NCI-H2196 (cell line): ENCODE measurements around the gene MYO1A.

Source experiments
- DNase-seq: peaks from one replicate; lab custom pipeline; 2025; ENCODE audit not compliant: unreplicated experiment; lab: John Stamatoyannopoulos, UW

Gene MYO1A

DNA sequence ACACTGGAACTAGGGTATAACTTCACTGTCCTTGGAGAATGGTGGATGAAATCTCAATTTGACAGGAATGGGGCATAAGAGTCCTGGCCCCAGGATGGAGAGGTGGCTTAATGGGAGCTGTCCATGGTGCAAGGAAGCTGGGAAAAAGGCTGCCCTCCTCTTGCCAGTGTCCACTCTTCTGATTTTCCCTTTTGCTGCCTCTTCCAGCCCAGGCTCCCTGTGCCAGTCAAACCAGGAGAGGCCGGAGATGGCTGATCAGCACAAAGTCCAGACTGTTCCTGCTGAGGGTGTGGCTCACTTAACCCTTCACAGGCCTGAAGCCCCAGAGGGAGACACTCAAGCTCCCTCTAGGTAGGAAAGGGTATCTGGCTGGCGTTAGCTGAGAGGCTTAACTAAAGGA lies at the start of gene MYO1A:
TSS of gene MYO1A (minus strand) at position 240 of the 400 bp plus-strand sequence. CDS start 1,806 bp downstream, outside the sequence.
- DNase-seq = no peak

DNA sequence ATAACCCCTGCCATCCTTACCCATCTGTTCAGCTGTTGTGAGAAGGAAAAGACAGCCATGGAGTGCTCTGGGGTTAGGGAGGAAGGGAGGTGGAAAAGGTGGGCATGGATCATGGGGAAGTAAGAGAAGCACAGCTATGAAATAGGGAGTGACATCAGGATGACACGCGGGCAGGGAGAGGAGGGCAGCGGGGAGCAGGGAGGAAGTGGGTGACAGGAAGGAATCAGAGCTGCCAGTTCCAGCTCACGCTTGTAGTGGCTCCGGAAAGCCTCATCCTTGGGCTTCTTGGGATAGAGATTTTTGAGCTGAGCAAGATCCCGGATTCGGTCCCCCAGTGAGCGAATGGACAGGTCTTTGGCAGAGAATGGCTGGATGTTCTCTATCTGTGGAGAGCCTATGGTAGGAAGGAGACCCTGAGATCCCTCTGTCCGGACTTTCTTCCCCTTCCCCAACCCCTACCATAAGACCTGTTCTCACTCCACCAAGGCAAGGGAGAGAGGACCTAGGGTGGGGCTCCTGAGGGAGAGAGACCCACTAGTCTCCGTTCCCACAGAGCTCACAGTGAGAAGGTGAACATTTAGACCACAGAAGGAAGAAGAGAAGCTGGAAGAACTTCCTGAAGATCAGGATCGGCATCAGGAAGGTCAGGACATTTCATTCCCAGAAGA lies 49.3 kb upstream of the MYO1A start:
- DNase-seq = no peak

DNA sequence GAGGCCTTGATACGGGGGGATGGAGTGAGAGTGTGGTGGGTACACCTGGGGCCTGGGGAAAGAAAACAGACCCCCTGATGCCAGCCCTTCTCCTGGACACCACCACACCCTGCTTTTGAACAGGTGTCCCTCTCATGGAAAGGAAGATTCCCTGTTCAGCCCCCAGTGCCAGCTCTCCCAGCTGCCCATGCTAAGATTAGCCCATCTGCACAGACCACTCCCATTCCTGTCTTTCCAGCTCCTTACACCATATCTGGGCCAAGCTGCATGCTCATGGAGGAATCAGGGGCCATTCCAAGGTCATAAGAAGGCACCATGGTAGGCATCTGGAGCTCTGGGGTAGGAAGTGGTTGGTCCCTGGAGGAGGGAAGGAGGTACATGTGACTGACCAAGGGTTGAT lies 48.6 kb upstream of the MYO1A start:
- no peak for DNase-seq

DNA sequence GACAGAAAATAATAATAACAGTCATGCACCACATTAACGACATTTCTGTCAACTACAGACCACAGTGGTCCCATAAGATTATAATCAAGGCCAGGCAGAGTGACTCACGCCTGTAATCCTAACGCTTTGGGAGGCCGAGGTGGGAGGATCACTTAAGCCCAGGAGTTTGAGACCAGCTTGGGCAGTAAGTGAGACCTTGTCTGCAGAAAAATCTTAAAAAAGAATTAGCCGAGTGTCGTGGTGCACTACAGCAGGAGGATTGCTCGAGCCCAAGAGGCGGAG lies 47.6 kb upstream of the MYO1A start:
- DNase-seq = no peak

DNA sequence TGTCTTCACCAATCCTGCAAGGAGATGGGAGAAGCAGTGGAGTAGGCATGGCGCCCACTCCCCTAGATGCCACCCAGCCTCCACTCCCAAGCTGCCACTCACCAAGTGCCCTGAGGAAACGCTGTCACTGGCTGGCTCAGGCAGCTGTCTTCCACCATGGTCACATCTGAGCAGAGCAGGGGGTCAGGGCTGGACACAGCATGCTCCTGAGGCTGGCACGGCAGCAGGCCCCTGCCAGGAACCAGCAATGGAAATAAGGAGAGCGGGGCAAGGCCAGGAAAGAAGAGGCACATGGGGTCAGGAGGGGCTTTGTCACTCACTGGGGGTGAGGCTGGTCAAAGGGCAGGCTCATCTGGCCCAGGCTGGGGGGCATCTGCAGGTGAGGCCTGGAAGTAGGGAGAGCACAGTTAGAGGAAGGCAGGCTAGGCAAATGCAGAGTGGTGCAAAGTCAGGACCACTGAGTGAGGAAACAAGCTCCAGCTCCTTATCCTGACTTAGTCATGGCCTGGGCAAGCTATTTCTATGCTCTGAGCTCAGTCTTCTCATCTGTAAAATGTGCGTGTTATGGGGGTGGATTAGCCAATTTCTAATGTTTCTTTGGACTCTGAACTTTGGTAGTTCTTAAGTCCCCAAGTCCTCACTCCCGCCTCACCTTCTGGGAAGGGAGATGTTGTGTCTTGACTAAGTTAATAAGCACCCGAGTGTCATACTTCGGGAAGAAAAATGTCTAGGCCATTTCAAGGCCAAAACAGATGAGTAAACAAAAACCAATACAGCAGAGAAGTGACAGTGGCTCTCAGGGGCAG lies 47.0 kb upstream of the MYO1A start:
- DNase-seq = no peak

DNA sequence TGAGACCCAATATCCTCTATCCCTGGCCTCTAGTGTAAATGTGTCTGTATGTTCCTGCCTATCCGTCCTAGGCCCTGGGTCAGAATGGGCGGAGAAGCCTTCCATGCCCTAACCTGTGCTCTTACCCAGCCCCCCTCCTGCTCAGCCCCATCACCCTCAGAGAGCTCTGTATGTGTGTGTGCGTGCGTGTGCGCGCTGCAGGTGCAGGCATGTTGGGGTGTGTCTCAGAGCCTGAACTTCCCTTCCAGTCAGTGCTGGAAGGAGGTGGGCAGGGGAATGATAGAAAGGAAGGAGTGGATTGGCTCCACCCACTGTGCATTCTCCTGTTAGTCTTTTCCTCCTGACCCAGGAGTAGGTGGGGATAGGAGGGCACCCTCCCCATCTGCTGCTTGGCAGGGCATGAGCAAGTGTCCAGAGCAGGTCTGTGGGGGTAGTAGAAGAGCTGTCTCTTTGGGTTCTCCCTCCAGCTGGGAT lies 46.2 kb upstream of the MYO1A start:
- DNase-seq = peak; percentile 63

DNA sequence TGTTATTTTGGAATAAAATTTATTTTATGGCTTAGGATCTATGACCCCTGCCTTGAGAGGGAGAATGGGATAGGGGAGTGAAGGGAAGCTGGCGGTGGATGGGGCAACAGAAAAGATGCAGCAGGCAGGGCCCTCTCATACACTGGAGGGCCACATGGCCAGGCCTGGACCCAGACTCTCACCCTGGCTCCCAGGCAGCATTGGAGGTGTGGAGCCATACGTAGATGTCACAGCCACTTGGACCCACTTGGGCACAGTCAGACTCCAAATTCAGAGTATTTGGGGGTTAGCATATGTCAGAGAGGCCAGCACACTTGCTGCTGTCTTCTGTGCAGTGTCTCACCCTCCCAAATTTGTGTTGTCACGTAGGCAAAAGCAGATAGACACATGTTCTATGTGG lies 45.5 kb upstream of the MYO1A start:
- no peak for DNase-seq

DNA sequence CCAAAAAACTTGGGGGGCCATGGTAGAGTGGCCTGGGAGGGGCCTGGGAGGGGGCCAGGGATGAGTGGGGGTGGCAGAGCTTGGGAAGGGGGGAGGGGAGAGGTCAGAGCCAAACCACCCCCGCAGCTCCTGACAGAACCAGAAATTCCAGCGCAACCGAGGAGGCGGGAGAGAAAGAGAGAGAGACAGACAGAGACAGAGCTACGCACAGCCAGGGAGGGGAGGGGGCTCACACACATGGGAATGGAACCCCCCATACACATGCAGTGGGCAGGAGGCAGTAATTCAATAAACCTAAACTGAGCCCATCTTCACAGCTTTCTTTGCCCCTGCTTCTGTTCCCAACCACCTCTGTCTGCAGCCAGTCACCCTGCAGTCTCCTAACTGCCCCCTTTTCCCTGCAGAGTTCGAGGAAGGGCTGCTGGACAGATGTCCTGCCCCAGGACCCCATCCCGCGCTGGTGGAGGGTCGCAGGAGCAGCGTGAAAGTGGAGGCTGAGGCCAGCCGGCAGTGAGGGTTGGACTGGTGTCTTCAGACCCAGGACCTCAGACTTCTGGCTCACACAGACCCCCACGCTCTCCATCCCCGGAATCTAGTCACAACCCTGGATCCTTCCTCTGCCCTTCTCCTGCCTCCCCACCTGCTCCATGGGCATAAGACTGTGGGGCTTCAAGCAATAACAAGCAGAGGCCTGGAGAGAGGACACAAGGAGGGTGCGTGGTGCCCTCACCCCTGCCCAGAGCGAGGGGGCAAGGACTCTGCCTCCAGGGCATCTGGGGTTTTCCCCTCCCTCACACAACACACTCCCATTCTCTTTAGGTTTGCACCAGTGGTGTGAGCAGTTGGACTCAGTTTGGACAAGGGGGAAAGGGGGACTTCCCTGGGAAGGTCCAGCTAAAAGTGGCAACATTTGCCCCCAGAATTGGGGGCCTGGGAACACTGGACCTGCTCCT lies 44.6 kb upstream of the MYO1A start:
- no peak for DNase-seq

DNA sequence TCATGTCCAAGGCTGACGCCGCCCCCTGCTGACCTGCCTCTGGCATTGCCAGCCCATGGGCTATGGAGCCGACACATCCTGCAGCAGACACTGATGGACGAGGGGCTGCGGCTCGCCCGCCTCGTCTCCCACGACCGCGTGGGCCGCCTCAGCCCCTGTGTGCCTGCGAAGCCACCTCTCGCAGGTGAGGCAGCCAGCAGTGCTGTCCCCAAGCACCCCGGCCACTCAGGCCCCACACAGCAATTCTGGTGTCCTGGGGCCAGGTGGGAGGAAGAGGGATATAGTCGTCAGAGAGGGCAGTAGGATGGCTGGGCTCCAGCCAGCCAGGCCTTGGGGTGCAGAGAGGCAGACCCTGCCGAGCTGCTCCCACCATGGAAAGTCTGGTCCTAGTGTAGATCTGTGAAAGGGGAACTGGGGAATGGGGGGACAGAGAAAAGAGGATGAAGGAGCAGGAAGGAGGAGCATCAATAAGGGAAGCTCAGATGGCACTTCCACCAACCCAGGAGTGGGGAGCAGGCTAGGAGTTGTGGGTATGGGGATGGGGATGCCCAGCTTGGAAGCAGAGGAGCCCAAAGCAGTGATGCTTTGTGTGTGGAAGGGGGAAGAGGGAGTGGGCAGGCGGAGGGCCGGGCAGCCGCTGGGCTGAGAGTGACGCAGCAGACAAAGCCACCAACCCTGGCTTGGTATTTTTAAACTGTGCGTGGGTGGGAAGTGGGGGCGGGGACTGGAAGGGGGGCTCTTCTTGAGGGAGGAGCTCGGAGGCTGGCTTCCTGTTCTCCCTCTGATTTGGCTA lies 43.7 kb upstream of the MYO1A start:
- DNase-seq = no peak

DNA sequence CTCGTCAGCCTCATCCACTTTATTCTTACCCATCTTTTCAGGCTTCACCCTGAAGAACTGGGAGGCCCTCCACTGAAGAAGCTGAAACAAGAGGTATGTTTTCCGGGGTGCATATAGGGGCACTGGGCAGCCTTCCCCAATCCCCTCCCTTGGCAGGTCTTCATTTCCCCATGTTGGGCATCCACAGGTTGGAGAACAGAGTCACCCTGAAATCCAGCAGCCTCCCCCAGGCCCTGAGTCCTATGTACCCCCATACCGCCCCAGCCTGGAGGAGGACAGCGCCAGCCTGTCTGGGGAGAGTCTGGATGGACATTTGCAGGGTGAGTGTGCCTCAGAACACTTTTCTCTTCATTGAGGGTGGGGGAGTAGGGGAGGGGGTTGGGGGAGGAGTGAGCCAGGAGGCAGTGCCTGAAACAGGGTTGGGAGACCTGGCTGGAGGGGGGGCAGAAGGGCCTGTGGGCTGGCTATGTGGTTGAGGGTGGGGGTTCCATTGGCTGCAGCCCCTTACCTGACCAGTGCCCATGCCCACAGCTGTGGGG lies 43.0 kb upstream of the MYO1A start:
- no peak for DNase-seq

DNA sequence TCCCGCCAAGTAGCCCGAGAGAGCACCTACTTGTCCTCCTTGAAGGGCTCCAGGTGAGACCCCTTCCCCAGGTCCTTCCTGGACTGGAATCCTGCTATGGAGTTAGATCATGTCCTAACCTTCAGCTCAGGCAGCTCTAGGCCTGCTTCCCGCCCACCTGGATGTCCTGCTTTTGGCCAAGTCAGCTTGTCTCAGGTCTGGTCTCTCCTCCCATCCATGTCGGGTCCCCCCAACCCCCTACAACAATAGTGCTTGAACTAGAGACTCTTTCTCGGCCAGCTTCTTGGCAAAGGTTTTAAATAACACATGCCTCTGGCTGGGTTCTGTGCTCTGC lies 42.6 kb upstream of the MYO1A start:
- DNase-seq = no peak

DNA sequence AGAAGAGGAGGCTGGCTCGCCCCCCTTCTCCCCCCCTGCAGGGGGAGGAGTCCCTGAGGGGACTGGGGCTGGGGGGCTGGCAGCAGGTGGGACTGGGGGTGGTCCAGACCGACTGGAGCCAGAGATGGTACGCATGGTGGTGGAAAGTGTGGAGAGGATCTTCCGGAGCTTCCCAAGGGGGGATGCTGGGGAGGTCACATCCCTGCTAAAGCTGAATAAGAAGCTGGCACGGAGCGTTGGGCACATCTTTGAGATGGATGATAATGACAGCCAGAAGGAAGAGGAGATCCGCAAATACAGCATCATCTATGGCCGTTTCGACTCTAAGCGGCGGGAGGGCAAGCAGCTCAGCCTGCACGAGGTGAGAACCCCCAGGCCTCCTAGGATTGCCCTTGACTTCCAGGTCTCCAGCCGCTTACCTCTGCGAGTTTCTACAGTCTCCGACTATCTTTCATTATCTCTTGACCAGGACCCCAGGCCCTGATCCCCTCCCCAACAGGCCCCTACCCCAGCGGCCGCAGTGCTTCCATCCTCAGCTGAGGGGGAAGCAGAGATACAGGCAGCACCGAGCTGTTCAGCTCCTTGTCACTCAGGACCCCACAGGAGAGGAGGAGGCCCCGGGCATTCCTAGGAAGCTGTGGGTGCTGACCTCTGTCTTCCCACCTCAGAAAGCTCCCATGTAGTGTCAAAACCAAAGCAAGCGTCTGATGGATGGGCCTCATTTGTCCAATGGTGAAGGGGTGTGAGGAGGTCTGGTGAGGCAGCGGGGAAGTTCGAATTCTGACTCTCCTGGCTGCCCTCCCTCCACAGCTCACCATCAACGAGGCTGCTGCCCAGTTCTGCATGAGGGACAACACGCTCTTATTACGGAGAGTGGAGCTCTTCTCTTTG lies 42.0 kb upstream of the MYO1A start:
- DNase-seq = no peak

DNA sequence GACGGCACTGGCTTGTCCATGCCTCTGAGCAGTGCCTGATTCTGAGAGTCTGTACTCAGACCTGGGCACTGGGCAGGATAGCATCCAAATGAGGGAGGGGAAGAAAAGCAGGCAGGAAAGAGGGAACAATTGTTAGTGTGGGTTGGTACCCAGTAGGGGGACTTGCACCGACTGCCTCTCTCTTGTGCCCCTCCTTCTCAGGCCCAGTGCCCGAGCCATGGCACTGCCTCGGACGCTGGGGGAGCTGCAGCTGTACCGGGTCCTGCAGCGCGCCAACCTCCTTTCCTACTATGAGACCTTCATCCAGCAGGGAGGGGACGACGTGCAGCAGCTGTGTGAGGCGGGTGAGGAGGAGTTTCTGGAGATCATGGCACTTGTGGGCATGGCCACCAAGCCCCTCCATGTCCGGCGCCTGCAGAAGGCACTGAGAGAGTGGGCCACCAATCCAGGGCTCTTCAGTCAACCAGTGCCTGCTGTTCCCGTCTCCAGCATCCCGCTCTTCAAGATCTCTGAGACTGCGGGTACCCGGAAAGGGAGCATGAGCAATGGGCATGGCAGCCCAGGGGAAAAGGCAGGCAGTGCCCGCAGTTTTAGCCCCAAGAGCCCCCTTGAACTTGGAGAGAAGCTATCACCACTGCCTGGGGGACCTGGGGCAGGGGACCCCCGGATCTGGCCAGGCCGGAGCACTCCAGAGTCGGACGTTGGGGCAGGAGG lies 41.2 kb upstream of the MYO1A start:
- DNase-seq = no peak

DNA sequence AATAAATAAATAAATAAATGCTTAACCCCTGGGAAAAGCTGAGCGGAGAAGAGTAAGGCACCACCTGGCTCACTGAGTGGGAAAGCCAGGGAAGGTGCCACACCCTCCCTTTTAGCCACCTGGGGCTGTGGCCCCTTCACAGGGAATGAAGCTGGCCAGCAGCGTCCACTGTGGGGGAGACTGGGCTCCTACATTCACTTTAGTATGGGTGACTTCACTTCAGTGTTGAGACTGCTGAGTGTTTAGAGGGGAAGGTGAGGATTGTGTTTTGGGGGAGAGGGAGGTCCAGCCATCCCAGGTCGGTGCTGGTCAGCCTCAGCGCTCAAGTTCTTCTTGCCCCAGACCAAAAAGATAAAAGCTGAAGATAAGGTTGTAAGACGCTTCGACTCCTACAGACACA lies 40.6 kb upstream of the MYO1A start:
- DNase-seq = no peak

DNA sequence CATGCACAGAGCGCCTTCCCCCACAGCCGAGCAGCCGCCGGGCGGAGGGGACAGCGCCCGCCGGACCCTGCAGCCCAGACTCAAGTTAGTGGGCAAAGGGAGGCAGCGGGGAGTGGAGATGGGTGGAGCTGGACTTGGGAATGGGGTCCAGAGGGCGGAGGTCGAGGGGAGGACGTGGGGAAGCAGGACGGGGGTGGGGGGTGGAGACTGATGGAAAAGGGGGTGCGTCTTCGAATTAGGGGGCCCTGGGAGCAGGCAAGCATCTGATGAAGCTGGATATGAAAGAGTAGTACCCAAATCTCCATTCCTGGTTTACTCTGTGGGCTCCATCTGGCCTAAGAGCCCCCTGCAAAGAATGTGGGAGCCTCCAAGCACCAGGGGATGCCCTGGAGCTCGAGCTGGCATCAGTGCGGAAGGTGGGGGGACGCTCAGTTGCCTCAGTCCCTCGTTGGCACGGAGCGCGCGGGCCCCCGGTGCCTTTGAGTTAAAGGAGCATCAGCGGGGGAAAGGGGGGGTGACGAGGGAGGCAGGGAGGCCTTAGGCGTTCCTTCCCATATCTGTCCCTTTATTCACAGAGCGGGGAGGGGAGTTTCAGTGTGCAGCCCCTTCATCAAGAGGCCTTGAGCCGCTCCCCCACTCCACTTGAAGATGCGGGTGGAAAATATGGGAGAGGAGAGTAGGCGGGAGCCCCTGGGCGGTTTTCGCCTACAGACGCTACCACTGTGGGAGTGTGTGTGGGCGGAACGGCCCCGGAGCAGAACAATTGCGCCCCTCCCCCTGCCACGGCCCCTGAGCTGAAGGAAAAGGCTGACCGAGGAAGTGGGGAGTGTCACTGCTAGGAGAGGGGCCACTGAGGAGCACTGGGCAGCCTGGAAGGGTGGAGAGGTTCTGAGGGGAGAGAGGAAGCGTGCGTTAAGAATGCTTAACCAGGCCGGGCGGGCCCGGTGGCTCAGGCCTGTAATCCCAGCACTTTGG lies 39.6 kb upstream of the MYO1A start:
- DNase-seq = no peak

DNA sequence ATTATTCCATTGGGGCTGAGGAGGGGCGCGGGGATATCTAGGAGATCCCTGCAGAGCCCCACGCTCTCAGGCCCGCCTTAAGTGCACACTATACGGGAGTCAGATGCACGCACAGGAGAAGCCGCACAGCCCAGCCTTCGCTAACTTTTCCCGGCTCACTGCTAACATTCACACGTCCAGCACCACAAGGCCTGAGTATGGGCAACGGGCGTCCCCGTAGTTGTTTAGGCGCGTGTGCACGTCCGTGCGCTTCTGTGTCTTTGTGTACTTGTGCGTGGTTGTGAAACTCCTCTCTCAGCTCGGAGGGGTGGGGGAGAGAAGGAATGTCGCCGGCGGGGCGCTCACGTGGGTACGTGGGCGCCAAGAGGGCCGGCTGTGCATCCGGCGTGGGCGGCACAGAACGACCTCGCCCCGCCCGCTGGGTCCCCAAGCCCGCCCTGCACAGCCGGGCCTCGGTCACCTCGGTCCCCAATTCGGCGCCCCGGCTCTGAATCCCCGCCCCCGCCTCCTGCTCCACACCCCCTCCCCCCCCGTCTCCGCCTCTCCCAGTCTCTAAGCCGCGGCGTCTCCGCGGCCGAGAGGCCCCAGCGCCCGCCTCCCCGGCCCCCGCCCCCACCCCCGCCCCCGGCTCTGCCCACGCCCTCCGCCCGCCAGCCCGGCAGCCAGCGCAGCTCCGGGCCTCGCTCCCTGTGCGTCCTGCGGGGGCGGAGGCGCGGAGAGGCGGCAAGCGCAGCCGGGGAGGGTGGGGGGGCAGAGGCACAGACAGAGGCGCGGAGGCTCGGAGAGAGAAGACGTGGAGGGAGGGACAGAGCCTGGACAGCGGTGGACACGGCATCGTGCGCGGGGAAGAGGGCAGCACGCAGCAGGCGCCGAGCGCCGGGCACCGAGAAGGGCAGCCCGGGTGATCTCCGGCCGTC lies 38.7 kb upstream of the MYO1A start, which contains the start of gene NAB2:
TSS of gene NAB2 (plus strand) at position 761 of the 917 bp plus-strand sequence. CDS start 158 bp downstream, outside the sequence.
- peak; percentile 93 for DNase-seq
